ENCODE results near the gene BHLHA15. TPM values are rescaled to one million over a fixed set of nuclear protein-coding genes. Genes with fewer than 3 reads are reported as not detected.

BHLHA15 gene
- total RNA-seq, 1 experiment from 2014 or later = 2.8 TPM

- DNase-seq (ENCODE audit: low spot score) (no peak), ATAC-seq (no peak)
- Mint-ChIP-seq H3K4me3 (no peak overlapping the region), H3K27me3 (ENCODE audit: low read depth) (no peaks in the 10 kb centered on the region), H3K9me3 (no peaks in the 10 kb centered on the region), H3K27ac (peak overlapping the region; percentile 70; the same call in 1 of the 2 replicates), H3K4me1 (peaks cover 26% of the 10 kb centered on the region), H3K36me3 (peaks cover 8% of the 10 kb centered on the region; the same call in 1 of the 2 replicates)
- ChIA-PET CTCF (interaction anchor here (0.7 to 6.0 kb wide), 13 partner anchors 10 to 154 kb away, joined by 3 to 256 read pairs (median 6); partner anchors contain the start of gene LMTK2), POLR2A (no interaction called here)
- TF ChIP-seq TCF7 (CRISPR knock-in tag; IDR thresholded peaks at IDR 0.05; ENCODE audit: low read depth) = no peak
- TF ChIP-seq ZNF423 (CRISPR knock-in tag; IDR thresholded peaks at IDR 0.05) = no peak
- TF ChIP-seq TP53 (CRISPR knock-in tag; IDR thresholded peaks at IDR 0.05) = no peak
- TF ChIP-seq HMGXB4 (CRISPR knock-in tag; IDR thresholded peaks at IDR 0.05) = no peak
- TF ChIP-seq PRRX2 (CRISPR knock-in tag; IDR thresholded peaks at IDR 0.05) = no peak
- no peak for TF ChIP-seq IRF2 (CRISPR knock-in tag; IDR thresholded peaks at IDR 0.05; ENCODE audit: borderline replicate concordance, low read depth)
- TF ChIP-seq ZBTB43 (CRISPR knock-in tag; IDR thresholded peaks at IDR 0.05) = no peak
- TF ChIP-seq RELA (CRISPR knock-in tag; IDR thresholded peaks at IDR 0.05; ENCODE audit: borderline replicate concordance) = no peak
- no peak for TF ChIP-seq CDX4 (CRISPR knock-in tag; IDR thresholded peaks at IDR 0.05; ENCODE audit: borderline replicate concordance)
- TF ChIP-seq RORB (CRISPR knock-in tag; IDR thresholded peaks at IDR 0.05) = no peak
- TF ChIP-seq ELF4 (CRISPR knock-in tag; IDR thresholded peaks at IDR 0.05; ENCODE audit: low read depth) = no peak
- TF ChIP-seq ZNF317 (CRISPR knock-in tag; IDR thresholded peaks at IDR 0.05; ENCODE audit: borderline replicate concordance, low read depth) = no peak
- no peak for TF ChIP-seq MYBL2 (CRISPR knock-in tag; IDR thresholded peaks at IDR 0.05)
- no peak for TF ChIP-seq ZNF281 (CRISPR knock-in tag; IDR thresholded peaks at IDR 0.05)
- no peak for TF ChIP-seq IRF1 (CRISPR knock-in tag; IDR thresholded peaks at IDR 0.05)
- no peak for TF ChIP-seq NR1H2 (CRISPR knock-in tag; IDR thresholded peaks at IDR 0.05)
- TF ChIP-seq SMAD4 (CRISPR knock-in tag; IDR thresholded peaks at IDR 0.05) = no peak
Observed at GRCh38 chr7:98167653-98168052, 43.6 kb upstream of the BHLHA15 start.

- Mint-ChIP-seq H3K36me3 (peaks cover 11% of the 10 kb centered on the region; the same call in 1 of the 2 replicates), H3K27me3 (ENCODE audit: low read depth) (no peaks in the 10 kb centered on the region), H3K4me3 (no peak overlapping the region), H3K4me1 (peaks cover 26% of the 10 kb centered on the region), H3K27ac (peak overlapping the region; percentile 70; the same call in 1 of the 2 replicates), H3K9me3 (no peaks in the 10 kb centered on the region)
- POLR2A ChIA-PET = no interaction called here
- peak; percentile 76 for ATAC-seq
- DNase-seq (ENCODE audit: low spot score) = peak; percentile 72
- CTCF ChIA-PET = interaction anchor here (0.5 to 6.0 kb wide), 23 partner anchors 9 to 296 kb away, joined by 3 to 256 read pairs (median 5); partner anchors contain the start of genes ASNS and LMTK2
- TF ChIP-seq ATF3 (CRISPR knock-in tag; conservative IDR thresholded peaks at IDR 0.05) (no peak), ARID4B (CRISPR knock-in tag; IDR thresholded peaks at IDR 0.05; ENCODE audit: borderline replicate concordance) (no peak)
Observed at GRCh38 chr7:98168181-98168903, 42.9 kb upstream of the BHLHA15 start.

Data from WTC11 (cell line).